GM21381 (cell line): ENCODE data around the gene FAM149B1.
A peak's percentile ranks its signal among the peaks of the same experiment; 100 is the strongest.
"Not testable (repeated sequence)": the region's sequence is repeated elsewhere in the genome, so short reads cannot be mapped to it uniquely, and the experiment has no call there.

Experiments
- ATAC-seq: cut with Tn5 transposase; IDR thresholded peaks from one replicate; pipeline ENCODE4 v1.9.1; 2021; ENCODE audit warnings: mild to moderate bottlenecking, moderate library complexity; ENCODE audit not compliant: unreplicated experiment

Gene FAM149B1

DNA sequence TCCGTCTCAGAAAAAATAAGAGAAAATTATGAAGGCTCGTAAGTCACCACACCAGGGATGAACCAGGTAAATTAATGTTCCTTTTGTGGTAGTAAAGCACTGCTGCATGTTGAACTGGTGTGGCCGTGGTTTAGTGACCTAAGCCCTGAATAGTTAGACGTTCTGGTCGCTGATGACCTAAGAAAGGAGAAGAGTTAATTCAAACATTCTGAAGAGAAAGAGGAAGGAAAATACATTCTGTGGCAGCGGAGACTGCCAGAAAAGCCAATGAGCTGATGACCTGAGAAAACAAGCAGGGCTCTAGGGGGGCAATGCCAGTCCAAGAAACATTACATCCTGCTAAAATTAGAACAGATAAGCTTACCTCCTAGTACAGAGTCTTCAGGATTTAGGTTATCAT is 61.6 kb downstream of the FAM149B1 start:
- ATAC-seq, result no peak

DNA sequence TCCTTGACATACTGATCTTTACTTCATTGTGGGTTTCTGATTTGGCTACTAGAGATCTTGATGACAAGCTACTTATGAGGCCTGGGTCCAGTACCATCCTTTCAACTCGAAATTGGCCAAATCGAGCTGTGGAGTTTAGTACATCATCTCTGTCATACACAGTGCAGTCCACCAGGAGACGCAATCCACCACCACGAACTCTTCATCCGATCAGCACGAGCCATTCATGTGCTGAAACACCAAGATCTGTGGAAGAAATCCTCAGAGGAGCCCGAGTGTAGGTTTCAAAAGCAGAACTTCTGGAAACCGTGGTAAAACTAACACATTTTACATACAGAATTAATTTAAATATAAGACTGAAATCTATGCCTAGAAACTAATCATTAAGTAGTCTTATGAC is 65.0 kb downstream of the FAM149B1 start:
- ATAC-seq, result no peak

DNA sequence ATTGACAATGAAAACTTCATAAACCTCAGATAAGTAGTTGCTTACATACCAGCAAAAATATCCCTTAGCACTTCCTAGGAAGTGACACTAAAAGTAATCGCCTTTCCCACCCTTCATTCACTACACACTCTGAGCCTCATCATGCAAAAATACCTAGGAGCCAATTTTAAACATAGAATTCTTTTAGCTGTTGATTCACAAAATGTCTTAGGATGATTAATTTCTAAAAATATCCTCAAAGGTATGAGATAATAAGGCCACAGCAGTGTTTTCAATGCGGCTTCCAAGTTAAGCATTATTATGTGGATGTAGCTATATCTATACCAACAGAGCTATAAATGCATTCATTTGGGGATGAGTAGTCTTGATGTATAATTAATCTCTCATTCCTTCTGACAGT is 66.0 kb downstream of the FAM149B1 start:
- ATAC-seq, result no peak

DNA sequence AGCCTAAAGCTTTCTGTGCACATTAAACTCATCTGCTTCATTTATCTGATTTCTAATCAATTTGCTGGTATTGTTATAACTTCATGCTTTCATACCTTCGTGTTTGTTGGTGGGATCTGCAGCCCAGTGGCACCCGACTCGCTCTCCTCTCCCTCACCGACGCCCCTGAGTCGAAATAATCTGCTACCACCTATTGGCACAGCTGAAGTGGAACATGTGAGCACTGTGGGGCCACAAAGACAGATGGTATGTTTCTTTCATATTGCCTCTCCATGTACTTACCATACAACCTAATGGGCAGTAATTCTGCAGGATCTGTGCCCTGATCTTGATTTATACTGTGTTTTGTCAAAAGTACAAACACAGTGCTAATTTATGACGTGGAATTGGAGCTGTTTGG is 66.8 kb downstream of the FAM149B1 start:
- ATAC-seq, result no peak

DNA sequence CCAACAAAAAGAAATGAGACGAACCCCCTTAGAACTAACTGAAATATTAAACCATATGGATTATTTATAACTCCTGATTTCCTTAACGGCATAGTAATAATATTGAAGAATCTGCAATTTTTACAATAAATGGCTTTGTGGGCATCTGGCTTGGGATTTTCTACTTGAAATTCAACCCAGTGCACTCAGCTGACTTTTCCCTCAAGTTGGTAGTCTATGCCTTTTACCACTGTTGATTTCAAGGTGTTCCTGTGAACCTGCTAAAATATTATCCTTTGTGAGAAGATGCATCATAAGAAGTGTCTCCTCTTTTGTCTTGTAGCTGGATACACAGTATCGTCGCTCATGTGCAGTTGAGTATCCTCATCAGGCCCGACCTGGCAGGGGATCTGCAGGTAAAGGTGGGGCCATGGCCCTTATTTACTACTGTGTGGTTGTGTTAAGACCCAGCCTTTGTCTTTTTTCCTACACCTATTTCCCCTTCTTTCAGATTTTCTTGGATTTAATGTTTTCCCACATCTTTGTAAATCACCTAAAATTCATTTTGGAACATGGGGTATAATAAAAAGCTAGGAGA is 71.2 kb downstream of the FAM149B1 start:
- no peak for ATAC-seq

DNA sequence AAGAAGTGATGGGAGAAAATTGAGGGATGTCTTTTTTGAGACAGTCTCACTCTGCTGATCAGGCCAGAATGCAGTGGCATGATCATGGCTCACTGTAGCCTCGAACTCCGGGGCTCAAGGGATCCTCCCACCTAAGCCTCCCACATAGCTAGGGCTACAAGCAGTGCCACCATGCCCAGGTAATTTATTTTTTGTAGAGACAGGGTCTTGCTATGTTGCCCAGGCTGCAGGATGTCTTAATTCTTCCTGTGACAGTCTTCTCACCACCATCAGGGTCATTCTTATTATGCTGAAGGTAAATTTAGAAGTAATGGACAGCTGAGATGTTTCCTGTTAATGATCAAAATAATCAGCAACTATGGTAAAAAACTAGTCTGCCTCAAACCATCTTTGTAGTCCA is 72.0 kb downstream of the FAM149B1 start:
- ATAC-seq, result no peak

DNA sequence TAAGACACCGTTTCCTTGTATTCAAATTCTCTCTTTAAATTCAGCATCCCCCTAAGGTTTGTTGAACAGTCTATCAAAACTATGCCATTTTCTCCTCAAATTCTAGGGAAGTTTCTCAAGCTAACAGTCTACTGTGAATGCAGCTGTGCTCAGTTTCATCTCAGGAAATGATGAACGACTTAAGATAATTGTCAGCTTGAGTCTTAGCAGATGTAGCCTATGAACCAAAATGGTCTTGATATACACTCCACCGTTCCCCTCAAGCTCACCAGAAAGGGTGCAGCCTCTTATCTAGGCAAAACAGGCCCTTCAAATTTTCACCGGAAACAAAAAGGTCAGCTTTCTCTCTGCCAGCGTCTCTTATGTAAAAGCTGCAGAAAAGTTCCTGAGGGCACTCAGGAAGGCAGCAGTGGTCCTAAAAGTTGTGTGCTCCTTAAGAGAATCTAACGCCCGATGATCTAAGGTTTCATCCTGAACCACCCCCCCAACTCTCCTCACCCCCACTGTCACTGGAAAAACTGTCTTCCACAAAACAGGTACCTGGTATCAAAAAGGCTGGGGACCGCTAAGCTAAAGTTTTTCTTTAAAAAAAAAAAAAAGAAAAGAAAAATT is 77.1 kb downstream of the FAM149B1 start:
- no peak for ATAC-seq

DNA sequence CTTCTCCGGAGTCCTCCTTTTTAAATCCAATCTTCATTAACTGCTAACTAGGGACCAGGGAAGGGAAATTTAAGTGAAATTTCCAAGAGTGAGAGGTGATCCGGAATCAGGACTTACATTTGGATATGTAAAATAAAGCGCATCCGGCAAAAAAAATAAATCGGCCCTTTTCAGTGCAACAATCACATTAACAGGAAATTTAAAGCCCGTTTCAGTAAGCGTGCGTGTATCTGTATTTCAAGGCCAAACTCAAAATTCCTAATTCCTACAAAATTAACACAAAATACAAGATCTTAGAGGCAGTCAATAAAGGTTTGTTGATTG is 78.4 kb downstream of the FAM149B1 start:
- ATAC-seq, result no peak

DNA sequence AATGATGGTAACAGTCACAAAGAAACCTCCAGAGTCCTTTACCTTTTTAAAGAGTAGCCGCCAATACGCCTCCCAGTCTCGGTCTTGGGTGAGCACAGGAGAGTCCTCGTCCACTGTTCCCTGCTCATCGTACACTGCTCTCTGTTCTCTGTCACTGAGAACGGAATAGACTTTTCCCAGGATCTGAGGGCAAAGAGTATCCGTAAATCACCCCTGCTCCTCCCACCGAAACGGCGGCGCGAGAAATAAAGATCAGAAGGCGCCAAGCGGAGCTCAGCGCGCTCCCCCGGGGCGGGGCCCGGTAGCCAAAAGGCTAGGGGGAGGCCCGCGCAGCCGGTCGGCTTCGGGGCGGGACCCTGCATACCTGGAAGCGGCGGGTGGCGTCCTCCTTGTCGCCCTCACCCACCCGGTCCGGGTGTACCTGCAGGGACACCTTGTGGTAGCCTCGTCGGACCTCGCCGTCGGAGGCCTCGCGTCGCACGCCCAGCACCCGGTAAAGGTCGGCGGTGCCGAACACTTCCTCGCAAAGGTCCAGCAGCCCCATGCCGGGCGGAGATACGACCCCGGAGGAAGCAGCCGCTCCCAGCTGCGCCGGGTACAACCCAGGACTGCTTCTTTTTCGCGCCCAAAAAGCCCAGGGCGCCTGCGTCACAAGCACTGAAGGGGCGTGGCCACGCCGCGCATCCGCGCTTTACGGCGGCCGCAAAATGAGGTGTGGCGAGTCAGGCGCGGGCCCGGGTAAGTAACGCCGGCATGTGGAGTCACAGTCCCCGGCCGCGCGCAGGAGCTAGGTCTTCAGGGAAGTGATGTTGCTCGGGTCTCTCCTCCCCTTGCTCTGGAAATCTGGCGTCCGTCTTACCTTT is 79.0 kb downstream of the FAM149B1 start, which contains the start of gene DNAJC9:
DNAJC9 (minus strand) TSS at position 610 of the 863 bp plus-strand sequence; CDS start at position 544, 66 bp downstream.
- peak; percentile 78 for ATAC-seq

DNA sequence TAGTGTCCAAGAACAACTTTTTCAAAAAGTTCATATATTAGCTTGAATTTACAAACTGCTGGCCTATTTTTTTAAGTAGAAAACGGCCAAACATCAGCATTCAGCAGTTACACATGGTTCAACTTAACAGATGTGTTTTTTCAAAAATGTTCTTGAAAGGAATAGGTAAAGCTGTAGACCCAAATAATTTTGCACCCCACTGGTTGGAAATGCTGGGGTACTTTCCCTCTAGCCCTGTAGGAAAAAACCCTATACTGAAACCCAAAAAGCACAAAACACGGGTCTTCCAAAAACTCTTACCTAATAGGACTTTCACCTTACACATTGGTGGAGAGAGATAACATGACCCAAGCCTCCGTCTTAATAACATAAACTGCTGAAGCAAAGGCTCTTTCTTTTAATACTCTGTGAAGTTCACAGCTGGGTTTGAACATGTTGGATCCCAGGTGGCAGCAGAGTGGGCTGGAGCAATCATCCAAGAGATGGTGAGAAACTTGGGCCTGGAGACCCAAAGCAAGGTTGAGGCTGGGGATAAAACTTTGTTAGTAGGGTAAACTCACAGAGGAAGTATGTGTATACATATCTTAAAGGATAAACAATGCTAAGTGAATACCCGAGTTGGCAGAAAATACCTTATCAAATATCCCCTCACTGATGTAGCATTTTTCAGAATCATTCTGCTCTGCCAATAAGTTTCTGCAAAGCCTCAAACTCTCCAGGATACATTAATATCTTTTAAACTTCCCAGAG is 79.8 kb downstream of the FAM149B1 start:
- no peak for ATAC-seq

DNA sequence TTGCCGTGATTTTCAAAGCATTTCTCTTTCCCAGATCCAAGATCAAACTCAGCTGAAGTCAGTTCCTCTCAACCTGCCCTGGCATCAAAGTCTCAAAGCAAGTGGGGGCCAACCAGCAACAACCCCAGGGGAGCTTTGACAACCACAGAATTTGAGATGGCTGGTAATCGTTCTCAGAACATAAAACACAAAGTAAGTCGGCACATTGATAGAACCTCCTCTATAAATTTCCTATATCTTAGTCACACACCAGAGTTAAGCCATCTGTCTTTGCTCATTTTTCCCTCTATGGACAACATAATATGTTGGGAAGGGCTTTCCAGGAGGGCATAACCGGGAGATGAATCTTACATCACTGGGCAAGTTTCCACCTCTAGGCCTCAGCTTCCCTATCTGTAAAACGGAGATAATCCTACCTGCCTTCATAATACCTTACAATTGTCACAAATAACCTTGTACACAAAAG is 80.4 kb downstream of the FAM149B1 start:
- ATAC-seq, result no peak

DNA sequence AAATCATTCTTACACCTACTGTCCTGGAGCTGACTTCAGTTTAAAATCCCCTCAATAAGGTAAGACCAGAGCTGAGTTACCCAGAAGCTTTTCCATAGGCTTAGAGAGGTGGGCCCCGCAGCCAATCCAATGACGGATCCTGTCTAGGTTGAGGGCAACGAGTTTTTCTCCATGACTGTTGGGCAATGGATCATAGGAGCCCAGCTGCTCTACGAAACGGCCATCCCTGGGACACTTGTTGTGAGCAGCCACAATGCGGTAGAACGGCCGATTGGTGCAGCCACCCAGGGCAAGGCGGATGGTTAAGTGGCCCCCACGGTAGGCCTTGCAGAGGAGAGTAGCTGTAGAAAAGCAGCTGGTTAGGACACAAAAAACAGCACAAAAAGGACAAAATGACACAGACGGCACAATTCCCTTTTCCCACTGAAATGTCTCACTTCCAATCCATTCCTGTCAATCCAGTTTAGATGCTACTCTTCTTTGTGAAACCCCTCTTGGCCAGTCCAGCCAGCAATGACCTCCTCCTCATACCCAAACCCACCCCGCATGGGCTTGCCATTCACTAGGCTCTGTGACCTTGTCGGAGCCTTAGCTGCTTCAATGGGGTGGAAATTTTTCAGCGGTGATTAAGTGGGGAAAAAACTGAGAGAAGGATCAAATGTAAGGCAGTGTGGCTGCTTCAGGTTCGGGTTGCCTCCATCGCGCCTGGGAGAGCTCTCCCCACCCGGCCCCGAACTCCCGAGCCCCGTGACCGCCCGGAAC is 83.9 kb downstream of the FAM149B1 start:
- no peak for ATAC-seq

DNA sequence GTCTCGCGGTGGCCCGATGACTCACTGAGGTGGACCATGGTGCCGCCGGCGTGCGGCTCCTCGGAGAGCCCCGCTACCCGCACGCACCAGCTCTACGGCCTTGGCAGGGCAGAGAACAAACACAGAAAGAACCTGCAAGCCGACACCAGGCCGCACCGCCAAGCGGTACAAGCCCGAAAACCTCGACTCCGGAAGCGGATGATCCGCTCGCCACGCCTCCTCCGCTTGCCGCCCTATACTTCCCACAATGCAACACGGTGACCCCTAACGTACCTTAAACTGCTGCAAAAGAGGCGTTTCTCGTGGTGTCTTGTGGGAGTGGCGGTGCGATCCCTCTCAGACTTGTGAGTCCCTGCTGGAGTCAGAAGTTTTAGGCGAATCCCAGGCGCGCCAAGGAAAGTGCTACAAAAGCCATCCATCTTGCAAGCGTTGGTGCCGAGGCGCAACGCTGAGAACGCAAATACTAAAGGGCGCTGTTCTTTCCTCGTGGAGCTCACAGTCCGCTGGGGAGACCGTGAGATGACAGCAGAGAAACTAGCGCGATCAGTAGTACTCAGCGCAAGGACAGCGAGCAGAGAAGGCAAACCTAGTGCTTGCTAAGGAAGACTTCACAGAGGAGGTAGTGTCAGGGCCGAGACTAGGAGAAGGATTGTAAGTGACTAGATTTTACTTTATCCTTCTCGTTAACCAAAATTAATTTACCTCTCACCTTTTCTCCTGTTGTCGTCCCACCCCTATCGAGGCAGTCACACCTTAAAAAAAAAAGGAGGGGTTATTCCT is 84.7 kb downstream of the FAM149B1 start, which contains the start of gene MRPS16:
MRPS16 (minus strand) TSS at position 200 of the 780 bp plus-strand sequence; CDS start at position 38, 162 bp downstream.
- ATAC-seq, result peak; percentile 77

DNA sequence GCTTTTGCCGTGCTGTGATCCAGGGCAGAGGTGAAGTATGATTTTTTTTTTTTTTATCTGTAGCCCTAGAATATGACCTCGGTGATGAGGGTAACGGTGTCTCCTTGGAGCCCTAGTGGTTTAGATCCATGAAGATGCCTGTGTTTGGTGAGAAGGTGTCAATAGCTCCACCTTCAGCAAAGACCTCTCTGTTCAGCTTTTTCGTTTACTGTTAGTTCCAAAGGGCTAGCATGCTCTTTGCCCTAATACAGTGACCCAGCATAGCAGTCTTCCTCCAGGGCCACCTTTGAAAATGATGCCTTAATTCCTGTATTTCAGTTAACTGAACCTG is 85.3 kb downstream of the FAM149B1 start:
- no peak for ATAC-seq

DNA sequence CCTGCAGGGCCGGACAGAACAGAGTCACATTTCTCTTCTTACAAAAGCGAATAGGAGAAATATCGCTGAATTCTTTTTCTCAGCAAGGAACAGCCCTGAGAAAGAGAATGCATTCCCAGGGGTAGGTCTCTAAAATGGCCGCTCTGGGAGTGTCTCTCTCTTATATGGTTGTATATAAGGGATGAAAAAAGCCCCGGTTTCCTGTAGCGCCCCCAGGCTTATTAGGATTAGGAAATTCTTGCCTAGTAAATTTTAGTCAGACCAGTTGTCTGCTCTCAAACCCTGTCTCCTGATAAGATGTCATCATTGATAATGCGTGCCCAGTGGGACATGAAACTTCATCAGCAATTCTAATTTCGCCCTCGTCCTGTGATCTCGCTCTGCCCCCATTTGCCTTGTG is 90.7 kb downstream of the FAM149B1 start:
- not testable (repeated sequence) for ATAC-seq

DNA sequence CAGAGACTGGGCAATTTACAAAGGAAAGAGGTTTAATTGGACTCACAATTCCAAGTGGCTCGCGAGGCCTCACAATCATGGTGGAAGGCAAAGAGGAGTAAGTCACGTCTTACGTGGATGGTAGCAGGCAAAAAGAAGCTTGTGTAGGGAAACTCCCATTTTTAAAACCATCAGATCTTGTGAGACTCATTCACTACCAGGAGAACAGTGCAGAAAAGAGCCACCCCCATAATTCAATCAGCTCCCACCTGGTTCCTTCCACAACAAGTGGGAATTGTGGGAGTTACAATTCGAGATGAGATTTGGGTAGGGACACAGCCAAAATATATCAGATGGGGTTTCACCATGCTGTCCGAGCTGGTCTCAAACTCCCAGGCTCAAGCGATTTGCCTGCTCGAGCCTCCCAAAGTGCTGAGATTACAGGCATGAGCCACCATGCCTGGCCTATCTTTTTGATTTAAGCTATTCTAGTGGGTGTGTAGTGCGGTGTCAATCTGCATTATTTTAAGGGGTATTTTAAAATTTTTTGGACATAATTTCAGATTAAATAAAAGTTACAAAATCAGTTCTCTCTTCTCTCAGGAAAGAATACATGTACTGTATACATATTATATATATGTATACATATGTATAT is 93.6 kb downstream of the FAM149B1 start:
- no peak for ATAC-seq

DNA sequence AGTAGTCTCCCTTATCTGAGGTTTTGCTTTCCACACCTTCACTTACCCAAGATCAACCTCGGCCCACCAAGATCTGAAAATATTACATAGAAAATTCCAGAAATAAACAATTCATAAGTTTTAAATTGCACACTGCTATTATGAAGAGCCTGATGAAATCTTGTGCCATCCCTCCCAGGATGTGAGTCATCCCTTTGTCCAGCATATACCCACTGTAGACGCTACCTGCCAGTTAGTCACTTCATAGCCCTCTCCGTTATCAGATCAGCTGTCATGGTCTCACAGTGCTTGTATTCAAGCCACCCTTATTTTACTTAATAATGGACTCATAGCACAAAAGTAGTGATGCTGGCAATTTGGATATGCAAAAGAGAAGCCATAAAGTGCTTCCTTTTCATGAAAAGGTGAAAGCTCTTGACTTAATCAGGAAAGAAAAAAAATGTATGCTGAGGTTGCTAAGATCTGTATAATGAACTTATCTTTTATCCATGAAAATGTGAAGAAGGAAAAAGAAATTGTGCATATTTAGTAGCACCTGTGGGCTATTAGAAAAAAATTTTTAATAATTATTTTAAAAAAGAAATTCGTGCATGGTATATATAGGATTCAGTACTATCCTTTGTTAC is 94.3 kb downstream of the FAM149B1 start:
- no peak for ATAC-seq

DNA sequence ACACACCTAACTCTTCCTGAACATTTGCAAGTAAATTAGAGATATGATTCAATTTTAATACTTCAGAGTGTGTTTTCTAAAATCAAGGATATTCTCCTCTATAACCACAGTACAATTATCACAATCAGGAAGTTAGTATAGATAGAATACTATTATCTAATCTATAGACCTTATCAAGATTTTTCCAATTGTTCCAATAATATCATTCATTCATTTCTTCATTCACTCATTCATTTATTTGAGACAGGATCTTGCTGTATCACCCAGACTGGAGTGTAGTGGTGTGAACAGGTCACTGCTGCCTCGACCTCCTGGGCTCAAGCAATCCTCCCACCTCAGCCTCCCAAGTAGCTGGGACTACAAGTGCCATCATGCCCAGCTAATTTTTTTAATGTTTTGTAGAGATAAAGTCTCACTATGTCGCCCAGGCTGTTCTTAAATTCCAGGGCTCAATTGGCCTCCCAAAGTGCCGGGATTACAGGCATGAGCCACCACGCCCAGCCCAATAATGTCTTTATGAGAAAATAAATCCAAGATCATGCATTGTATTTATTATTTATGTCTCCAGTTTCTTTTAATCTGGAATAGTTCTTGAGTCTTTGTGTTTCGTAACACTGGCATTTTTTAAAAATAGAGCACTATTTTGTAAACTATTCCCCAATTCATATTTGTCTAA is 95.1 kb downstream of the FAM149B1 start:
- ATAC-seq, result no peak
